ENCODE data around the gene CTIF. TPM values are rescaled to one million over a fixed set of nuclear protein-coding genes. Genes with fewer than 3 reads are reported as not detected.

The CTIF gene
- total RNA-seq, 4 donors from 2014 or later = 72.2 to 137 (median 86.5) TPM

DNA sequence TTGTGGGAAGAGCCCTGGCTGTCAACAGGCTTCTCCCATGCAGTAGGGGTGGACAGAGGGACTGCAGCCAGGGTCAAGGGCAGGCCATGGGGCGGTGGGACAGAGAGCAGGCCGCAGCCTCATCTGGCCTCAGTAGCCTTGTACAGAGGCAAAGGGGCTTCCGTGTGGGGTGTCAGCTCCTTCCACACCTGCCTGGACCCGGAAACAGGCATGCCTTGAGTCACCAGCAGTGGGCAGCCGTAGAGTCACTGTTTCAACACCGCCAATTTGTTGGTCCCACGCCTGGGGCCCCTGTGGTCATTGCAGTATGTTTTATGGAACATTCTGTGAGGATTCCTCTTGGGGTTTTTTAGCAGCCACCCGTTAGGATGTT is 238.9 kb downstream of the CTIF start:
- Histone ChIP-seq H3K27me3 (no peaks in the 10 kb centered on the region), H3K27ac (peak overlapping the region in 2 of 4 donors; percentile 39 to 50), H3K36me3 (peaks cover 0 to 23% (median 0%) of the 10 kb centered on the region in 3 donors), H3K9me3 (no peaks in the 10 kb centered on the region), H3K4me1 (peaks cover 3 to 55% (median 30%) of the 10 kb centered on the region in 4 donors), H3K4me3 (no peak overlapping the region)
- TF ChIP-seq, protein P1, sequence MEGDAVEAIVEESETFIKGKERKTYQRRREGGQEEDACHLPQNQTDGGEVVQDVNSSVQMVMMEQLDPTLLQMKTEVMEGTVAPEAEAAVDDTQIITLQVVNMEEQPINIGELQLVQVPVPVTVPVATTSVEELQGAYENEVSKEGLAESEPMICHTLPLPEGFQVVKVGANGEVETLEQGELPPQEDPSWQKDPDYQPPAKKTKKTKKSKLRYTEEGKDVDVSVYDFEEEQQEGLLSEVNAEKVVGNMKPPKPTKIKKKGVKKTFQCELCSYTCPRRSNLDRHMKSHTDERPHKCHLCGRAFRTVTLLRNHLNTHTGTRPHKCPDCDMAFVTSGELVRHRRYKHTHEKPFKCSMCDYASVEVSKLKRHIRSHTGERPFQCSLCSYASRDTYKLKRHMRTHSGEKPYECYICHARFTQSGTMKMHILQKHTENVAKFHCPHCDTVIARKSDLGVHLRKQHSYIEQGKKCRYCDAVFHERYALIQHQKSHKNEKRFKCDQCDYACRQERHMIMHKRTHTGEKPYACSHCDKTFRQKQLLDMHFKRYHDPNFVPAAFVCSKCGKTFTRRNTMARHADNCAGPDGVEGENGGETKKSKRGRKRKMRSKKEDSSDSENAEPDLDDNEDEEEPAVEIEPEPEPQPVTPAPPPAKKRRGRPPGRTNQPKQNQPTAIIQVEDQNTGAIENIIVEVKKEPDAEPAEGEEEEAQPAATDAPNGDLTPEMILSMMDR (IDR thresholded peaks at IDR 0.05) = no peak
- no peak for TF ChIP-seq POLR2A (IDR thresholded peaks at IDR 0.05)
- TF ChIP-seq EP300 (IDR thresholded peaks at IDR 0.05) = no peak
- WGBS, 2 donors = 68 to 70% methylated on average over 8 of the region's 8 CpGs
- no peak for DNase-seq (ENCODE audit: low spot score in 2 of 2)

DNA sequence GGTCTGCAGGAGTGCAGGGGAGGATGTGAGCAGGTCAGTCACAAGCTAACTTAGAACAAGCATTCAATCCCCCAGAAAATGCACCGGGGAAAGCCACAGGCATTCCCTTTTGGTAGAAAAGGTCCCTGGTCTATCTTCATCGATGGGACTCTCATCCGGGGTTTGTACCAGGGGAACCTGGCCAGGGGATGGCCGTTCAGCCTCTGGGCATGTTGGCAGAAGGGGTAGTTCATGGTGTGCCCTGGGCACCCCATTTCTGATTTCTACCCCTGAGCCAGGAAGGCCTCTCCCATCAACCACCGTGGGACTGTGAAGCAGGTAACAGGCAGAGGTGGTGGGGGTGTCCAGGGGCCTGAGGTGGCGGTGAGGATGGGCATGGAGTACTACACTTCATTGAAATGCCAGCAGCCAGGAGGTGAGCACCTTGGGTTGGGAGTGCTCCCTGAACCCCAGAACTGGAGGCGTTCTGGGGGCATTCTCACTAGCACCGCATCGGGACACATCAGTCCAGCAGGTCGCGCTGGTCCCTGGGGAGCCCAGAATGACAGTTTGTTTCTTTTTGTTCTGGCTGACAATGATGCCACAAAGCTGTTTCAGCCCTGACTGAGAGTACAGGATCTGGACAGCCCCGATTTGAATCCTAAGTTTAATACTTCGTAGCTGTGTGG is 239.6 kb downstream of the CTIF start:
- TF ChIP-seq POLR2A (IDR thresholded peaks at IDR 0.05) (no peak), EP300 (IDR thresholded peaks at IDR 0.05) (no peak)
- TF ChIP-seq, protein P1 (IDR thresholded peaks at IDR 0.05) = no peak
- Histone ChIP-seq H3K4me3 (no peak overlapping the region), H3K27ac (no peak overlapping the region), H3K9me3 (no peaks in the 10 kb centered on the region), H3K4me1 (peaks cover 3 to 62% (median 34%) of the 10 kb centered on the region in 4 donors), H3K36me3 (peaks cover 0 to 20% (median 0%) of the 10 kb centered on the region in 3 donors), H3K27me3 (no peaks in the 10 kb centered on the region)
- 87 to 93% methylated on average over 13 of the region's 13 CpGs for WGBS, 2 donors
- no peak for DNase-seq (ENCODE audit: low spot score in 2 of 2)

DNA sequence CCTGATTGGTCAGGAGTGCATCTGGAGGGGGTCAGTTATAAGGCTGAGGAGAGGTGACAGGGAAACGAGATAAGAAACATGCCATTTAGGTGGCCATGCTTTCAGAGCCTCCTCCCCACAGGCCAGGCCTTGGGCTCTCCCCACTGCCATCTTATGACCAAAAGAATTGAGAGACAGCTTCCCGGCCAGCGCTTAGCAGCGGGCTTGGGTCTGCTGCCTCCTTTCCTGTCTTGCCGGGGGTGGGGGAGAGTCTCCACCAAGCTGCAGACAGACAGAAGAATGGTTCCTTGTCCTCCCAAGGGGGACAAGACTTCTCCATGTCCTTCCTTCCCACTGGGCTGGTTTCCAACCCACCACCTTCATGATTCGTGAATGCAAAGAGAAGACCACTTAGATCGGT is 240.6 kb downstream of the CTIF start:
- H3K27ac ChIP-seq = peak overlapping the region in 2 of 4 donors; percentile 32 to 81
- no peaks in the 10 kb centered on the region for H3K9me3 ChIP-seq
- H3K27me3 ChIP-seq = no peaks in the 10 kb centered on the region
- no peak overlapping the region for H3K4me3 ChIP-seq
- H3K36me3 ChIP-seq = peaks cover 0 to 11% (median 0%) of the 10 kb centered on the region in 3 donors
- TF ChIP-seq EP300 (IDR thresholded peaks at IDR 0.05) (no peak), POLR2A (IDR thresholded peaks at IDR 0.05) (no peak)
- TF ChIP-seq, protein P1 (IDR thresholded peaks at IDR 0.05) = no peak
- H3K4me1 ChIP-seq = peaks cover 3 to 62% (median 36%) of the 10 kb centered on the region in 4 donors
- no peak for DNase-seq (ENCODE audit: low spot score in 2 of 2)
- 94 to 96% methylated on average over 6 to 7 of the region's 7 CpGs for whole genome bisulfite sequencing, 2 donors

DNA sequence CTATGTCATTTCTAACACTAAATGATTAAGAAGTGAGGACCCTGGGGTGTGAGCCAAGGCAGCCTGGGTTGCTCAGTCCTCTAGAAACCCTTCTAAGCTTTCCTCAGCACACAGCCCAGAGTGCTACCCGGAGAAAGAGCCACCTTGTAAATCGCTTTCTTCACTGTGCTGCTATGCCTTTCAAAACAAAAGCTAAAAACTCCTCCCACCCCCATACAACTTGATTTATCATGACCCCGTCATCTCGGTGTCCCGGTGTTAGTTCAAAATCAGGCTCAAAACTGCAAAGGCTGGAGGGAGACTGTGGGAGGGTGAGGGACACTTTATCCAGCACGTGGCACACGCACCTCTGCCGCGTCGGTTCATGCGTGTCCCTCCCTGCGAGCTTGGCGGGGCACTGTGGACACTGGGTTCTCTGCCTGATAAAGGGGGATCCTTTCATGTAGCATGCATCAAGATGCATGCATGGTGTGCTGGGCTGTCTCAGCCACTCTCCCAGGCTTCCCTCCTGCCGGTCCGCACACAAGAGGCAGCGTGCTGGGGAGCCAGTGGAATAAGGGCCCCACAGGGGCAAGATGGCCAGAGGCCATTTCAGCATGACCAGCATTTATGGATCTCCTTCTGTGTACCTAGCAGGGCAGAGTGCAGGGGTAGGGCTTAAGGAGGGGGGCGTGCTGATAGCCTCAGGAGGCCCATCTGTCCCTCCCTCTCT is 241.5 kb downstream of the CTIF start:
- 58 to 61% methylated on average over 17 of the region's 17 CpGs for WGBS, 2 donors
- TF ChIP-seq POLR2A (IDR thresholded peaks at IDR 0.05) (no peak), EP300 (IDR thresholded peaks at IDR 0.05) (no peak)
- TF ChIP-seq, protein P1 (IDR thresholded peaks at IDR 0.05) = no peak
- no peaks in the 10 kb centered on the region for H3K9me3 ChIP-seq
- H3K27ac ChIP-seq = peak overlapping the region in 3 of 4 donors; percentile 69 to 81 (median 81)
- peaks cover 0 to 6% (median 0%) of the 10 kb centered on the region in 3 donors for H3K36me3 ChIP-seq
- H3K27me3 ChIP-seq = no peaks in the 10 kb centered on the region
- DNase-seq (ENCODE audit: low spot score in 2 of 2) = no peak
- H3K4me1 ChIP-seq = peaks cover 3 to 62% (median 36%) of the 10 kb centered on the region in 4 donors
- no peak overlapping the region for H3K4me3 ChIP-seq

DNA sequence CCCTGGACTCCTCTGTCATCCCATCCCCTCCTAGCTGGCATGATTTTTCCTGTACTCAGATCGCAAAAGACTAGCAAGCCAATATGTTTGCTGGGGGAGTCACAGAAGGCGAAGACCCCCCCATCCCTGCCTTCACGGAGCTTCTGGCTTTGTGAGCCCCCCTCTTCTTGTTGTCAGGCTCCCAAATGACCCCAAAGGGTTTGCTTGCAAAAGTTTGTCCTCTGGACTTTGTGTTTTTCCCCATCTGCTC is 242.0 kb downstream of the CTIF start:
- Histone ChIP-seq H3K27me3 (no peaks in the 10 kb centered on the region), H3K9me3 (no peaks in the 10 kb centered on the region), H3K4me3 (peak overlapping the region in 2 of 4 donors; percentile 16 to 25), H3K27ac (peak overlapping the region in 3 of 4 donors; percentile 69 to 81 (median 81)), H3K4me1 (peaks cover 3 to 62% (median 36%) of the 10 kb centered on the region in 4 donors), H3K36me3 (peaks cover 0 to 2% (median 0%) of the 10 kb centered on the region in 3 donors)
- TF ChIP-seq EP300 (IDR thresholded peaks at IDR 0.05) (no peak), POLR2A (IDR thresholded peaks at IDR 0.05) (no peak)
- TF ChIP-seq, protein P1 (IDR thresholded peaks at IDR 0.05) = no peak
- DNase-seq (ENCODE audit: low spot score in 2 of 2) = no peak
- 28 to 45% methylated on average over 3 of the region's 3 CpGs for WGBS, 2 donors
